ENCODE data around the gene SLC6A3.

DNA sequence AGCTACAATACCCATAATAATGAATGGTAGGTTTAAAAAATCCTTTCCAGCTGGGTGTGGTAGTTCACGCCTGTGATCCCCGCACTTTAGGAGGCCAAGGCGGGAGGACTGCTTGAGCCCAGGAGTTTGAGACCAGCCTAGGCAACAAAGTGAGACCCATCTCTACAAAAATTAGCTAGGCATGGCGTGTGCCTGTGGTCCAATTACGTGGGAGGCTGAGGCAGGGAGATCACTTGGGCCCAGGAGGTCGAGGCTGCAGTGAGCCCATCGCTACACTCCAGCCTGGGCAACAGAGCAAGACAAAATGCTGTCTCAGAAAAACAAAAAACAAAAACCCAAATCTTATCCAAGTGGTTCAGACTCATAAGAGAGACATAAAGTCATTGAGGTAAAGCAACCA, 33.8 kb upstream of the SLC6A3 start:
- TF ChIP-seq POLR2A (IDR thresholded peaks at IDR 0.05) (no peak), POLR2AphosphoS5 (IDR thresholded peaks at IDR 0.05) (no peak)
- TF ChIP-seq, protein P1, sequence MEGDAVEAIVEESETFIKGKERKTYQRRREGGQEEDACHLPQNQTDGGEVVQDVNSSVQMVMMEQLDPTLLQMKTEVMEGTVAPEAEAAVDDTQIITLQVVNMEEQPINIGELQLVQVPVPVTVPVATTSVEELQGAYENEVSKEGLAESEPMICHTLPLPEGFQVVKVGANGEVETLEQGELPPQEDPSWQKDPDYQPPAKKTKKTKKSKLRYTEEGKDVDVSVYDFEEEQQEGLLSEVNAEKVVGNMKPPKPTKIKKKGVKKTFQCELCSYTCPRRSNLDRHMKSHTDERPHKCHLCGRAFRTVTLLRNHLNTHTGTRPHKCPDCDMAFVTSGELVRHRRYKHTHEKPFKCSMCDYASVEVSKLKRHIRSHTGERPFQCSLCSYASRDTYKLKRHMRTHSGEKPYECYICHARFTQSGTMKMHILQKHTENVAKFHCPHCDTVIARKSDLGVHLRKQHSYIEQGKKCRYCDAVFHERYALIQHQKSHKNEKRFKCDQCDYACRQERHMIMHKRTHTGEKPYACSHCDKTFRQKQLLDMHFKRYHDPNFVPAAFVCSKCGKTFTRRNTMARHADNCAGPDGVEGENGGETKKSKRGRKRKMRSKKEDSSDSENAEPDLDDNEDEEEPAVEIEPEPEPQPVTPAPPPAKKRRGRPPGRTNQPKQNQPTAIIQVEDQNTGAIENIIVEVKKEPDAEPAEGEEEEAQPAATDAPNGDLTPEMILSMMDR (IDR thresholded peaks at IDR 0.05 in 8 of 11, conservative IDR thresholded peaks at IDR 0.05 in 3 of 11), result no peak

Data from spleen (tissue), 7 donors.